GM19324 (cell line): ENCODE data around the gene ATF7.
"Not testable (repeated sequence)": the region's sequence is repeated elsewhere in the genome, so short reads cannot be mapped to it uniquely, and the experiment has no call there.

Experiments
- ATAC-seq: cut with Tn5 transposase; IDR thresholded peaks from one replicate; pipeline ENCODE4 v1.9.1; 2021; ENCODE audit warnings: mild to moderate bottlenecking, moderate library complexity; ENCODE audit not compliant: unreplicated experiment, low FRiP score

Gene ATF7

GRCh38 chr12:53568809-53569557 is 57.2 kb downstream of the ATF7 start:
- no peak for ATAC-seq

GRCh38 chr12:53567961-53568808 is 58.0 kb downstream of the ATF7 start:
- ATAC-seq: no peak

GRCh38 chr12:53565376-53565775 is 60.8 kb downstream of the ATF7 start:
- not testable (repeated sequence) for ATAC-seq

GRCh38 chr12:53564941-53565340 is 61.2 kb downstream of the ATF7 start:
- ATAC-seq: no peak

GRCh38 chr12:53564278-53564677 is 61.9 kb downstream of the ATF7 start:
- ATAC-seq: no peak

GRCh38 chr12:53563452-53564028 is 62.6 kb downstream of the ATF7 start:
- no peak for ATAC-seq

- ATAC-seq: no peak
Observed at GRCh38 chr12:53561590-53561953, 64.6 kb downstream of the ATF7 start.

GRCh38 chr12:53560912-53561589 is 65.1 kb downstream of the ATF7 start:
- no peak for ATAC-seq

- ATAC-seq: no peak
Observed at GRCh38 chr12:53560351-53560750, 65.8 kb downstream of the ATF7 start.

- no peak for ATAC-seq
Observed at GRCh38 chr12:53558631-53559030, 67.6 kb downstream of the ATF7 start.

- ATAC-seq: no peak
Observed at GRCh38 chr12:53552361-53553327, 73.5 kb downstream of the ATF7 start.

GRCh38 chr12:53551889-53552291 is 74.3 kb downstream of the ATF7 start:
- no peak for ATAC-seq

GRCh38 chr12:53550595-53550994 is 75.6 kb downstream of the ATF7 start:
- ATAC-seq: no peak

- ATAC-seq: not testable (repeated sequence)
Observed at GRCh38 chr12:53550131-53550530, 76.1 kb downstream of the ATF7 start.

GRCh38 chr12:53548354-53548753 is 77.8 kb downstream of the ATF7 start:
- not testable (repeated sequence) for ATAC-seq

- ATAC-seq: no peak
Observed at GRCh38 chr12:53543539-53543938, 82.6 kb downstream of the ATF7 start.

- ATAC-seq: no peak
Observed at GRCh38 chr12:53539526-53539925, 86.7 kb downstream of the ATF7 start.

- no peak for ATAC-seq
Observed at GRCh38 chr12:53538209-53538689, 87.9 kb downstream of the ATF7 start.

GRCh38 chr12:53536962-53537361 is 89.2 kb downstream of the ATF7 start:
- ATAC-seq: no peak

GRCh38 chr12:53533471-53533870 is 92.7 kb downstream of the ATF7 start:
- ATAC-seq: no peak
